ENCODE measurements around the gene PCDHGC3.

Gene PCDHGC3

GRCh38 chr5:141486091-141486490, 10.3 kb downstream of the PCDHGC3 start:
- no peaks in the 10 kb centered on the region; the same call in 1 of the 2 replicates for H3K27me3 ChIP-seq (replicated peaks; ENCODE audit: control insufficient read depth, insufficient read depth, low read length)
- TF ChIP-seq, protein P1, sequence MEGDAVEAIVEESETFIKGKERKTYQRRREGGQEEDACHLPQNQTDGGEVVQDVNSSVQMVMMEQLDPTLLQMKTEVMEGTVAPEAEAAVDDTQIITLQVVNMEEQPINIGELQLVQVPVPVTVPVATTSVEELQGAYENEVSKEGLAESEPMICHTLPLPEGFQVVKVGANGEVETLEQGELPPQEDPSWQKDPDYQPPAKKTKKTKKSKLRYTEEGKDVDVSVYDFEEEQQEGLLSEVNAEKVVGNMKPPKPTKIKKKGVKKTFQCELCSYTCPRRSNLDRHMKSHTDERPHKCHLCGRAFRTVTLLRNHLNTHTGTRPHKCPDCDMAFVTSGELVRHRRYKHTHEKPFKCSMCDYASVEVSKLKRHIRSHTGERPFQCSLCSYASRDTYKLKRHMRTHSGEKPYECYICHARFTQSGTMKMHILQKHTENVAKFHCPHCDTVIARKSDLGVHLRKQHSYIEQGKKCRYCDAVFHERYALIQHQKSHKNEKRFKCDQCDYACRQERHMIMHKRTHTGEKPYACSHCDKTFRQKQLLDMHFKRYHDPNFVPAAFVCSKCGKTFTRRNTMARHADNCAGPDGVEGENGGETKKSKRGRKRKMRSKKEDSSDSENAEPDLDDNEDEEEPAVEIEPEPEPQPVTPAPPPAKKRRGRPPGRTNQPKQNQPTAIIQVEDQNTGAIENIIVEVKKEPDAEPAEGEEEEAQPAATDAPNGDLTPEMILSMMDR (IDR thresholded peaks at IDR 0.05; ENCODE audit: insufficient read depth, low read length, poor library complexity, severe bottlenecking) = no peak
- H3K36me3 ChIP-seq (ENCODE audit: control insufficient read depth, insufficient read depth, low read length) = peaks cover 2% of the 10 kb centered on the region
- no peak overlapping the region for H3K4me3 ChIP-seq (replicated peaks; ENCODE audit: low read depth, low read length)
- no peak for DNase-seq (ENCODE audit: extremely low read depth, insufficient read length)

DNA sequence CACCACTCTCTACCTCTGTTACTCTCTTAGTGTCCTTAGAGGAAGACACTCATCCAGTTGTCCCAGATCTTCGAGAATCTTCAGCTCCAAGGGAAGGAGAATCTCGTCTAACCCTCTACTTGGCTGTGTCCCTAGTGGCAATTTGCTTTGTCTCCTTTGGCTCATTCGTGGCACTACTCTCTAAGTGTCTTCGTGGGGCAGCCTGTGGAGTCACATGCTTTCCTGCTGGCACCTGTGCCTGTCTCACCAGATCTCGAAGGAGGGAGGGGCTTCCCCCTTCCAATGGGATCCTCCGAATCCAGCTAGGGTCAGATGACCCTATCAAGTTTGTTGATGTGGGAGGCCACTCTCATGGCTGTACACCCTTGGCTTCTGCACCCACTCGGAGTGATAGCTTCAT, 11.4 kb downstream of the PCDHGC3 start:
- peaks cover 2% of the 10 kb centered on the region for H3K36me3 ChIP-seq (ENCODE audit: control insufficient read depth, insufficient read depth, low read length)
- H3K4me3 ChIP-seq (replicated peaks; ENCODE audit: low read depth, low read length) = no peak overlapping the region
- H3K27me3 ChIP-seq (replicated peaks; ENCODE audit: control insufficient read depth, insufficient read depth, low read length) = no peaks in the 10 kb centered on the region; the same call in 1 of the 2 replicates
- DNase-seq (ENCODE audit: extremely low read depth, insufficient read length) = no peak
- TF ChIP-seq, protein P1 (IDR thresholded peaks at IDR 0.05; ENCODE audit: insufficient read depth, low read length, poor library complexity, severe bottlenecking) = no peak

- TF ChIP-seq, protein P1 (IDR thresholded peaks at IDR 0.05; ENCODE audit: insufficient read depth, low read length, poor library complexity, severe bottlenecking) = no peak
- peaks cover 2% of the 10 kb centered on the region for H3K36me3 ChIP-seq (ENCODE audit: control insufficient read depth, insufficient read depth, low read length)
- H3K4me3 ChIP-seq (replicated peaks; ENCODE audit: low read depth, low read length) = no peak within 1 kb of the TSS
- DNase-seq (ENCODE audit: extremely low read depth, insufficient read length) = no peak
- H3K27me3 ChIP-seq (replicated peaks; ENCODE audit: control insufficient read depth, insufficient read depth, low read length) = no peaks in the 10 kb centered on the region; the same call in 1 of the 2 replicates
Measured at GRCh38 chr5:141488591-141489561, 13.1 kb downstream of the PCDHGC3 start, which contains the start of gene PCDHGC5. Gene PCDHGC5 (plus strand): TSS chr5:141489081. CDS start chr5:141489241, 160 bp downstream.

- no peak for DNase-seq (ENCODE audit: extremely low read depth, insufficient read length)
- Histone ChIP-seq H3K36me3 (ENCODE audit: control insufficient read depth, insufficient read depth, low read length) (peaks cover 2% of the 10 kb centered on the region), H3K27me3 (replicated peaks; ENCODE audit: control insufficient read depth, insufficient read depth, low read length) (no peaks in the 10 kb centered on the region; the same call in 1 of the 2 replicates), H3K4me3 (replicated peaks; ENCODE audit: low read depth, low read length) (no peak overlapping the region)
- TF ChIP-seq, protein P1 (IDR thresholded peaks at IDR 0.05; ENCODE audit: insufficient read depth, low read length, poor library complexity, severe bottlenecking) = no peak
Measured at GRCh38 chr5:141489841-141490240, 14.1 kb downstream of the PCDHGC3 start.

DNA sequence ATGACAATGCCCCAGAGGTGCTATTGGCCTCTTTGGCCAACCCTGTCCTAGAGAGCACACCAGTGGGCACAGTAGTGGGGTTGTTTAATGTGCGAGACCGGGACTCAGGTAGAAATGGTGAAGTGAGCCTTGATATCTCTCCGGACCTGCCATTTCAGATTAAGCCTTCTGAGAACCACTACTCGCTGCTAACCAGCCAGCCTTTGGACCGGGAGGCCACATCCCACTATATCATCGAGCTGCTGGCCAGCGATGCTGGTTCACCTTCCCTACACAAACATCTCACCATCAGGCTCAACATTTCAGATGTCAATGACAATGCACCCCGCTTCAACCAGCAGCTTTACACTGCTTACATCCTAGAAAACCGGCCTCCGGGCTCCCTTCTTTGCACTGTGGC, 14.5 kb downstream of the PCDHGC3 start:
- TF ChIP-seq, protein P1 (IDR thresholded peaks at IDR 0.05; ENCODE audit: insufficient read depth, low read length, poor library complexity, severe bottlenecking) = no peak
- no peaks in the 10 kb centered on the region; the same call in 1 of the 2 replicates for H3K27me3 ChIP-seq (replicated peaks; ENCODE audit: control insufficient read depth, insufficient read depth, low read length)
- no peak for DNase-seq (ENCODE audit: extremely low read depth, insufficient read length)

More for the DNA sequence above, 14.5 kb downstream of the PCDHGC3 start:
- H3K4me3 ChIP-seq (replicated peaks; ENCODE audit: low read depth, low read length) = no peak overlapping the region
- peaks cover 2% of the 10 kb centered on the region for H3K36me3 ChIP-seq (ENCODE audit: control insufficient read depth, insufficient read depth, low read length)
